HepG2 (cell line): ENCODE data around the gene GADD45B. TPM values are rescaled to one million over a fixed set of nuclear protein-coding genes. Genes with fewer than 3 reads are reported as not detected.

ENCODE experiments used
- FOXP1 ChIP-seq, 2 experiments: fragments of 450-650 bp in 1 of 2; IDR thresholded peaks; 2 replicates each; pipeline ENCODE4 v1.6.1; 2017 to 2018; ENCODE audit warnings: antibody characterized with exemption in 1 of 2
- polyA plus RNA-seq, 8 experiments: library from polyadenylated mRNA; depleted of rRNA in 3 of 8; stranded (reverse) in 7 of 8; unstranded in 1 of 8; fragments of >200 nt; fragmentation: Illumina TruSeq in 4 of 8; extraction: Trizol in 4 of 8; gene quantifications; 2 replicates each; pipeline versions ENCODE4 v1.2.1 to v1.2.3, GENCODE V29; 2011 to 2016; ENCODE audit warnings: low read depth in 4 of 8, missing spikeins in 1 of 8, mixed read lengths in 1 of 8; ENCODE audit not compliant: insufficient read depth in 1 of 8
- total RNA-seq, 5 experiments: library from RNA; depleted of rRNA; stranded (reverse); fragments of >200 nt; fragmentation: Illumina TruSeq; extraction: Trizol; gene quantifications; 2 replicates each; pipeline ENCODE4 v1.2.3, GENCODE V29; 2016; ENCODE audit warnings: low read depth in 1 of 5
- TF ChIP-seq, protein P1 (sequence below), 2 experiments: fragments of 450-650 bp in 1 of 2; sonication (generic) in 1 of 2; formaldehyde crosslinking in 1 of 2; IDR thresholded peaks; 2 replicates each; pipeline versions ENCODE4 v1.6.1 to v1.8.0; 2016 to 2022; ENCODE audit warnings: antibody characterized with exemption in 1 of 2, mild to moderate bottlenecking in 1 of 2, missing genetic modification reagents in 1 of 2
- TF ChIP-seq, protein P2 (sequence below): fragments of 450-650 bp; IDR thresholded peaks from 2 replicates; pipeline ENCODE4 v1.6.1; 2017

Gene GADD45B
- total and polyA plus RNA-seq, 2 of the 13 experiments (the other 11 are each of a cell fraction or from before 2014, with no cell fraction given) = 4.6 to 34.1 TPM

DNA sequence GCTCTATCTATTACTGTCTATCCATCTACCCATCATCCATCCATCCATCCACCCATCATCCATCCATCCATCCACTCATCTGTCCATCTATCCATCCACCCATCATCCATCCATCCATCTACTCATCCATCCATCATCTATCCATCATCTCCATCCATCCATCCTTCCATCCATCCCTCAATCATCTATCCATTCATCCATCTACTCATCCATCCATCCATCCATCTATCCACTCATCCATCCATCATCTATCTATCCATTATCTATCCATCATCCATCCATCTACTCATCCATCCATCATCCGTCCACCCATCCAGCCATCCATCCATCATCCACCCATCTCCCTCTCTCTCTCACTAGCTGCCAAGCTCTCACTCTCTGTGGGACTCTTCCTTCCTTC lies 35.4 kb upstream of the GADD45B start (continued):
- TF ChIP-seq, protein P1, sequence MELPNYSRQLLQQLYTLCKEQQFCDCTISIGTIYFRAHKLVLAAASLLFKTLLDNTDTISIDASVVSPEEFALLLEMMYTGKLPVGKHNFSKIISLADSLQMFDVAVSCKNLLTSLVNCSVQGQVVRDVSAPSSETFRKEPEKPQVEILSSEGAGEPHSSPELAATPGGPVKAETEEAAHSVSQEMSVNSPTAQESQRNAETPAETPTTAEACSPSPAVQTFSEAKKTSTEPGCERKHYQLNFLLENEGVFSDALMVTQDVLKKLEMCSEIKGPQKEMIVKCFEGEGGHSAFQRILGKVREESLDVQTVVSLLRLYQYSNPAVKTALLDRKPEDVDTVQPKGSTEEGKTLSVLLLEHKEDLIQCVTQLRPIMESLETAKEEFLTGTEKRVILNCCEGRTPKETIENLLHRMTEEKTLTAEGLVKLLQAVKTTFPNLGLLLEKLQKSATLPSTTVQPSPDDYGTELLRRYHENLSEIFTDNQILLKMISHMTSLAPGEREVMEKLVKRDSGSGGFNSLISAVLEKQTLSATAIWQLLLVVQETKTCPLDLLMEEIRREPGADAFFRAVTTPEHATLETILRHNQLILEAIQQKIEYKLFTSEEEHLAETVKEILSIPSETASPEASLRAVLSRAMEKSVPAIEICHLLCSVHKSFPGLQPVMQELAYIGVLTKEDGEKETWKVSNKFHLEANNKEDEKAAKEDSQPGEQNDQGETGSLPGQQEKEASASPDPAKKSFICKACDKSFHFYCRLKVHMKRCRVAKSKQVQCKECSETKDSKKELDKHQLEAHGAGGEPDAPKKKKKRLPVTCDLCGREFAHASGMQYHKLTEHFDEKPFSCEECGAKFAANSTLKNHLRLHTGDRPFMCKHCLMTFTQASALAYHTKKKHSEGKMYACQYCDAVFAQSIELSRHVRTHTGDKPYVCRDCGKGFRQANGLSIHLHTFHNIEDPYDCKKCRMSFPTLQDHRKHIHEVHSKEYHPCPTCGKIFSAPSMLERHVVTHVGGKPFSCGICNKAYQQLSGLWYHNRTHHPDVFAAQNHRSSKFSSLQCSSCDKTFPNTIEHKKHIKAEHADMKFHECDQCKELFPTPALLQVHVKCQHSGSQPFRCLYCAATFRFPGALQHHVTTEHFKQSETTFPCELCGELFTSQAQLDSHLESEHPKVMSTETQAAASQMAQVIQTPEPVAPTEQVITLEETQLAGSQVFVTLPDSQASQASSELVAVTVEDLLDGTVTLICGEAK (IDR thresholded peaks at IDR 0.05) = 0 out of 2 replicates have a peak, but pooled peaks have one; percentile 8
- TF ChIP-seq, protein P1 (CRISPR knock-in tag; IDR thresholded peaks at IDR 0.05) = no peak
- TF ChIP-seq FOXP1 (IDR thresholded peaks at IDR 0.05) = peak; percentile 44; the same call in 1 of the 2 replicates
- no peak for TF ChIP-seq FOXP1 (CRISPR knock-in tag; IDR thresholded peaks at IDR 0.05)
- TF ChIP-seq, protein P2, sequence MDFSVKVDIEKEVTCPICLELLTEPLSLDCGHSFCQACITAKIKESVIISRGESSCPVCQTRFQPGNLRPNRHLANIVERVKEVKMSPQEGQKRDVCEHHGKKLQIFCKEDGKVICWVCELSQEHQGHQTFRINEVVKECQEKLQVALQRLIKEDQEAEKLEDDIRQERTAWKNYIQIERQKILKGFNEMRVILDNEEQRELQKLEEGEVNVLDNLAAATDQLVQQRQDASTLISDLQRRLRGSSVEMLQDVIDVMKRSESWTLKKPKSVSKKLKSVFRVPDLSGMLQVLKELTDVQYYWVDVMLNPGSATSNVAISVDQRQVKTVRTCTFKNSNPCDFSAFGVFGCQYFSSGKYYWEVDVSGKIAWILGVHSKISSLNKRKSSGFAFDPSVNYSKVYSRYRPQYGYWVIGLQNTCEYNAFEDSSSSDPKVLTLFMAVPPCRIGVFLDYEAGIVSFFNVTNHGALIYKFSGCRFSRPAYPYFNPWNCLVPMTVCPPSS = 0 out of 2 replicates have a peak, but pooled peaks have one; percentile 37
- TF ChIP-seq, all 625 proteins: peak for 4
